GM18508 (cell line): ENCODE data around the gene ABCA6.
"Not testable (repeated sequence)": the region's sequence is repeated elsewhere in the genome, so short reads cannot be mapped to it uniquely, and the experiment has no call there.

Source experiments
- ATAC-seq: cut with Tn5 transposase; IDR thresholded peaks from one replicate; pipeline ENCODE4 v1.9.1; 2021; ENCODE audit warnings: moderate number of reproducible peaks; ENCODE audit not compliant: insufficient read depth, unreplicated experiment

The ABCA6 gene

GRCh38 chr17:69141431-69142174 is at the start of gene ABCA6:
Gene ABCA6, minus strand, starts transcription at chr17:69141895. Its CDS starts 1,192 bp downstream, at chr17:69140703.
- ATAC-seq = no peak

GRCh38 chr17:69188796-69189195 is 47.1 kb upstream of the ABCA6 start:
- no peak for ATAC-seq

- ATAC-seq = no peak
These were observed 46.4 kb upstream of the ABCA6 start for GRCh38 chr17:69188064-69188463.

- no peak for ATAC-seq
These were observed 45.6 kb upstream of the ABCA6 start for GRCh38 chr17:69187294-69187693.

DNA sequence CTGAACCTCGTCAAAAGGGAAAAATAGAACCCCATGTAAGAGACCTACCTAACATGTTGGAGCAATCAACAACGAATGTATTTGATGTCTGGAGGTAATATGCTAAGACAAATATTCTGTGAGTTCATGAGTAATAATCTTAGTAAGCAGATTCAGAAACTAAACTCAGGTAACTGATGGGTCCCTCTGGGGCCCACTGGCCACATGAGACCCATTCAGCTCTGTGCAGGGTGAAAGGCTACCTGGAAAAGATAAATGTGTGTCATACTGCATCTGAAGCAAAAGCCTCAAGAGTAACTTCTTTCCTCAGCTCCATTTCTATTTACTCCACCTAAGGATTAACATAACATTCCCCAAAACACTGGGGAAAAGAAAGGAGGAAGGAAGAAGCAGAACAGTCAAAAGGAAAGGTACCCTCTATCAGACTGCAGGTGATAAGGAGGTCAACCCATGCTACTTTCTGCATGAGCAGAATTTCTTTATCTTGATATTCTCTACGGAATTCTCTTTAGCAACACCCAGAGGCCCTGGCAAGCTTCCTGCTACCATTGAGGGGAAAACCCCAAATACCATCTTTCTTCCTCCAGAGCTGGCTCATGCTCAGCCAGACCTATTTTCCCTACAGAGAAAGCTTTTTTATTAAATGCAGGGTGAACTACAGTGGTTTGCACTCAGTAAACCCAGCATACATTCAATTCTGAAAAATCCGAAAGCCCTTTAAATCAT is 37.7 kb upstream of the ABCA6 start:
- no peak for ATAC-seq

GRCh38 chr17:69176457-69176795 is 34.7 kb upstream of the ABCA6 start:
- ATAC-seq = no peak

- ATAC-seq = no peak
These were observed 34.1 kb upstream of the ABCA6 start for GRCh38 chr17:69175625-69176456.

DNA sequence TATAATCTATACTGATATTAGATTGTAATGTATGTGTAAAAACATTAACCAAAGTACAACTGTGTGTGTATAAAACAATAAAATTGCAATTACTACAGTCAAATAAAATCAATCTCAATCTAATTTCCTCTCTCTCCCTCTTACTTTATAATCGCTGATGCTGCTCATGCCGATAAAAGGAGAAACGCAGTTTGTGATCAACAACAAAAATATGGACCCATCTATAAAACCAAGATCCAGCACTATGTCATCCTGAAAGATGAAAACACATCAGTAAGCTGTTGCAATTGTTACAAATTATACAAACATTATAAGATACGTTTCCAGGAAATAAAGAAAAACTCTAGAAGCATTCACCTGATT is 33.5 kb upstream of the ABCA6 start:
- no peak for ATAC-seq

DNA sequence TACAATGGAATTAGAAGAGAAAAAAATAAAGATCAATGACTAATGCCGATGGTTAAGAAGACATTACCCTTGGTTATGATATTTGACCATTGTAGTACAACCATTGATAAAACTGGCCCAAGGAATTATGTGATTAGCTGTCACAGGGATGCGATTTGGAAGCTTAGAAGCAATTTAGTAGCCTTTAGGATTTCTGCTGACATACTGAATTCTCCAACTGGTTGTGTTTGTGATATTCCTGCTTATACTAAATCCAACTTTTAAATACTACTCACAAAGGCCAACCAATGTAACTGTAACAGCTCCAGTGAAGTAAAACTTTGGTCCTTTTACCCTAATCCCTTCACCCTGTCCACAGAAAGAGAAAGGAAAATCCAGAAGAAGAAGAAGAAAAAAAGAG is 31.4 kb upstream of the ABCA6 start:
- ATAC-seq = no peak

- ATAC-seq = no peak
These were observed 28.7 kb upstream of the ABCA6 start for GRCh38 chr17:69170377-69170776.

GRCh38 chr17:69168642-69169041 is 26.9 kb upstream of the ABCA6 start:
- not testable (repeated sequence) for ATAC-seq

GRCh38 chr17:69166957-69167356 is 25.3 kb upstream of the ABCA6 start:
- no peak for ATAC-seq

- ATAC-seq = no peak
These were observed 22.5 kb upstream of the ABCA6 start for GRCh38 chr17:69164206-69164605.

DNA sequence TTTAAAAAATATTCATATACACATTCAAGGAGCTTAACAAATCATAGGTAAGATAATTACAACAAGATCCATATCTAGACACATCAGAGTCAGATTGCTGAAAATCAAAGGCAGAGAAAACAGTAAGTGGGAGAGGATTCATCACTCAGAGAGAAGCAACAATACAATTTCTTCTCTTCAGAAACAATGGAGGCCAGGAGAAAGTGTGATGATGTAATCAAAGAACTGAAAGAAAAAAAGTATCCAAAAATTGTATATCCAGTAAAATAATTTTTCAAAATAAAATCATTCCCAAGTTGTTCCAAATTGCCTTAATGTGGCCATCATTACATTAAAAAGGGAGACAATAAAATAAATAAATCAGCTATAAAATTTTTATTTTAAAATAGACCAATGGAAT is 17.7 kb upstream of the ABCA6 start:
- no peak for ATAC-seq

DNA sequence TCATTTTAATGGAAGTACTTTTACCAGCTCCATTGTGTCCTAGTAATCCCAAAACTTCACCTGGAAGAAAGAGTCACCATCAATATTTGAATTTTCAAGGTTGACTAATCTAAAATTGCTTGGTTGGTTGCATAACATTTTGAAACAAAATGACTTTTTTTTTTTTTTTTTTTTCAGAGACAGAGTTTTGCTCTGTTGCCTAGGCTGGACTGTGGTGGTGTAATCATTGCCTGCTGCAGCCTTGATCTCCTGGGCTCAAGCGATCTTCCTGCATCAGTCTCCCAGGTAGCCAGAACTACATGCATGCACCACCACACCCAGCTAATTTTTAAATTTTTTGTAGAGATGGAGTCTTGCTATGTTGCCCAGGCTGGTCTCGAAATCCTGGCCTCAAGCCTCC is 12.6 kb upstream of the ABCA6 start:
- ATAC-seq = no peak

DNA sequence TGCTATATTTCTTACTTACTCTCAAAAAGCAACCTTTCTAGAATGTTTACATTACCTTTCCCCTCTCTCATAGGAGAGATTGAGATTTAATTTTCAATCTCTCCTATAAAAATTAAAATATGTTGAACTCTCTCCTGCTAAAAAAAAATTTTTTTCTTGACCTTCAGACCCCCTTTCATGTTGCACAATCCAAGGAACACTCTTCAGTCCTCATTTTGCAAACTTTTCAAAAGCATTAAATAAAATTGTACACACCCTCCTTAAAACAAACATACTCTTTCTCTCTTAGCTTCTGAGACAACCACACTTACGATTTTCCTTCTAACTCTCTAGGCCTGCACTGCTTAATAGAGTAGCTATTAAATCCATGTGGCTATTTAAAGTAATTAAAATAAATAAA is 8.6 kb upstream of the ABCA6 start:
- no peak for ATAC-seq

GRCh38 chr17:69147460-69147859 is 5.8 kb upstream of the ABCA6 start:
- no peak for ATAC-seq

DNA sequence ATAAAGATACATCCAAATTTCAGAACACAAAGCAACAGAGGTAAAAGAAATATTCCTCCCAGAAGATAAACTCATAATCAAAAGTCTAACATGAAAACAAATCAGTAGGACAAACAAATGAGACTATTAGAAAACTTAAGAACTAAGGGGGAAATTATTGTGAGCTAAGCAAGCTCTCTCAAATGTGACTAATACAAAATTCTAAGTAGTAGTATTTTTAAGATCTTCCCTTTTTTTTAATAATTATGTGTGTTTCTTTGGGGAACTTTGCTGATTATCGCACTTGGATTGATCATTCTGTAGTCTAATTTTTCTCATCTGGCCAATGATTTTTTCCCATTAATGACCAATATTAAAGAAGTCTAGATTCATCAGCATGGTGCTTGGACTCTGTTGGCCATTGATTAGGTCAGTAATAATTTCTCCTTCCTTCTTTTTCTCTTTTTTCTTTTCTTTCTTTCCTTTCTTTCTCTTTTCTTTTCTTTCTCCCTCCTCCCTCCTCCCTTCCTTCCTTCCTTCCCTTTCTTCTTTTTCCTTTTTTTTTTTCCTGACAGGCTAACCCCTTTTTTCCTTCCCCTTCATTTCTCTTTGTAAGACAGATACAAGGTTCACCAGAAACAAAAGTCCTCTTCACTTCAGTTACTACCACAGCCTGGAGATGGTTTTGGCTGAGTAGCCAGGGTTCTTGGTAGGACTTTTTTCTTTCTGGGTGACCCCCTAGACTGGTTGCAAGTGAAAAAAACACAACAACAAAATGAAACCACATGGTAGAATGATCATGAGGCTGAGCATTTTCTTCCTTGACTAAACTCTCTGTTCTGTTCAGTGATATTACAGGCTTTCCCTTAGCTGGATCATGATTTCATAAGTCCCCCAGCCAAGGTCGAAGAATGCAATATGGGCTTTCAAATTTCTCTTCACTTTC is 2.9 kb upstream of the ABCA6 start:
- ATAC-seq = no peak

- no peak for ATAC-seq
These were observed 2.1 kb upstream of the ABCA6 start for GRCh38 chr17:69143683-69144231.

DNA sequence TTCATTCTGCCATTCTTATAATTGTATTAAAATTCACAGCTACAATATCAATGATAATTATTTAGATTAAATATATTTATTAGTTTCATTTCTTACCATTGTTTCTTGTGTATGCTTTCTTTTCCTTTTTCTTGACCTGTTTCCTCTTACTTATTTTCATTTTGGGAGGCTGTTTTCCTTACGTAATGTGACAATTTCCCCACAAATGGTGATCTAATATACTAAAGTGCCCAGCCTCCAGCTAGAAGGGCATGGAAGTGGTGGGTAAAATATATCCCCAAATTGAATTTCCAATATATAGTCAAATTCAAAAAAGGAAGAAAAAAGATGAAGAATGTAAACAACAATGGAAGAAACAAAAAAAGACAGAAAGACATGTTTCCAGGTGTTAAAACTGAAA is 1.5 kb upstream of the ABCA6 start:
- ATAC-seq = no peak
